HG03457 (cell line): Measurements from ENCODE around the gene PARG.
"Not testable (repeated sequence)": the region's sequence is repeated elsewhere in the genome, so short reads cannot be mapped to it uniquely, and the experiment has no call there.

ENCODE experiments used
- ATAC-seq: cut with Tn5 transposase; IDR thresholded peaks from one replicate; pipeline ENCODE4 v1.9.1; 2021; ENCODE audit warnings: moderate number of reproducible peaks; ENCODE audit not compliant: unreplicated experiment

PARG gene

GRCh38 chr10:49833168-49833567 is 108.7 kb downstream of the PARG start:
- no peak for ATAC-seq

GRCh38 chr10:49831352-49832035 is 110.3 kb downstream of the PARG start:
- ATAC-seq: no peak

GRCh38 chr10:49830846-49831245 is 111.0 kb downstream of the PARG start:
- no peak for ATAC-seq

GRCh38 chr10:49830016-49830415 is 111.8 kb downstream of the PARG start:
- no peak for ATAC-seq

- no peak for ATAC-seq
Measured at GRCh38 chr10:49827297-49827696, 114.5 kb downstream of the PARG start.

- no peak for ATAC-seq
Measured at GRCh38 chr10:49819234-49819958, 122.4 kb downstream of the PARG start.

GRCh38 chr10:49817845-49818244 is 124.0 kb downstream of the PARG start:
- ATAC-seq: no peak

- ATAC-seq: no peak
Measured at GRCh38 chr10:49803988-49804387, 137.8 kb downstream of the PARG start.

- no peak for ATAC-seq
Measured at GRCh38 chr10:49798275-49798674, 143.6 kb downstream of the PARG start.

- ATAC-seq: no peak
Measured at GRCh38 chr10:49791100-49791499, 150.7 kb downstream of the PARG start.

- no peak for ATAC-seq
Measured at GRCh38 chr10:49784681-49785080, 157.1 kb downstream of the PARG start.

GRCh38 chr10:49783645-49784044 is 158.2 kb downstream of the PARG start:
- no peak for ATAC-seq

GRCh38 chr10:49781247-49781646 is 160.6 kb downstream of the PARG start:
- no peak for ATAC-seq

GRCh38 chr10:49778197-49778596 is 163.6 kb downstream of the PARG start:
- ATAC-seq: no peak

GRCh38 chr10:49776851-49777250 is 165.0 kb downstream of the PARG start:
- no peak for ATAC-seq

GRCh38 chr10:49775014-49775413 is 166.8 kb downstream of the PARG start:
- no peak for ATAC-seq

GRCh38 chr10:49772944-49773343 is 168.9 kb downstream of the PARG start:
- ATAC-seq: not testable (repeated sequence)

GRCh38 chr10:49771046-49771445 is 170.8 kb downstream of the PARG start:
- not testable (repeated sequence) for ATAC-seq

GRCh38 chr10:49769692-49770091 is 172.1 kb downstream of the PARG start:
- ATAC-seq: no peak

- no peak for ATAC-seq
Measured at GRCh38 chr10:49768731-49769130, 173.1 kb downstream of the PARG start.

- ATAC-seq: no peak
Measured at GRCh38 chr10:49768329-49768728, 173.5 kb downstream of the PARG start.
